ENCODE results near the gene GIPC3.
A peak's percentile ranks its signal among the peaks of the same experiment; 100 is the strongest.
"Not testable (repeated sequence)": the region's sequence is repeated elsewhere in the genome, so short reads cannot be mapped to it uniquely, and the experiment has no call there.

GIPC3 gene

GRCh38 chr19:3618811-3619630 lies 33.7 kb downstream of the GIPC3 start:
- DNase-seq (ENCODE audit: low read depth): no peak

- no peak for DNase-seq (ENCODE audit: low read depth)
These were observed 34.3 kb downstream of the GIPC3 start for GRCh38 chr19:3619631-3620012.

- DNase-seq (ENCODE audit: low read depth): no peak
These were observed 35.0 kb downstream of the GIPC3 start for GRCh38 chr19:3620145-3620816.

GRCh38 chr19:3620817-3621547 lies 35.7 kb downstream of the GIPC3 start:
- DNase-seq (ENCODE audit: low read depth): no peak

GRCh38 chr19:3621689-3622088 lies 36.4 kb downstream of the GIPC3 start:
- DNase-seq (ENCODE audit: low read depth): no peak

- no peak for DNase-seq (ENCODE audit: low read depth)
These were observed 36.9 kb downstream of the GIPC3 start for GRCh38 chr19:3622224-3622623.

GRCh38 chr19:3623716-3624115 lies 38.4 kb downstream of the GIPC3 start:
- DNase-seq (ENCODE audit: low read depth): no peak

GRCh38 chr19:3625996-3626472 lies 40.8 kb downstream of the GIPC3 start:
- no peak for DNase-seq (ENCODE audit: low read depth)

- peak; percentile 97 for DNase-seq (ENCODE audit: low read depth)
These were observed 41.4 kb downstream of the GIPC3 start, which contains the start of gene CACTIN for GRCh38 chr19:3626473-3627350. TSS of gene CACTIN (minus strand) at chr19:3626790. CDS start at chr19:3626762, 28 bp downstream.

- no peak for DNase-seq (ENCODE audit: low read depth)
These were observed 42.1 kb downstream of the GIPC3 start for GRCh38 chr19:3627351-3627723.

GRCh38 chr19:3628766-3629165 lies 43.5 kb downstream of the GIPC3 start:
- DNase-seq (ENCODE audit: low read depth): not testable (repeated sequence)

GRCh38 chr19:3631053-3631861 lies 46.0 kb downstream of the GIPC3 start:
- no peak for DNase-seq (ENCODE audit: low read depth)

GRCh38 chr19:3632098-3632497 lies 46.8 kb downstream of the GIPC3 start:
- DNase-seq (ENCODE audit: low read depth): no peak

GRCh38 chr19:3632739-3633558 lies 47.7 kb downstream of the GIPC3 start:
- no peak for DNase-seq (ENCODE audit: low read depth)

- DNase-seq (ENCODE audit: low read depth): no peak
These were observed 48.3 kb downstream of the GIPC3 start for GRCh38 chr19:3633559-3633988.

- DNase-seq (ENCODE audit: low read depth): no peak
These were observed 49.3 kb downstream of the GIPC3 start for GRCh38 chr19:3634496-3635045.

- no peak for DNase-seq (ENCODE audit: low read depth)
These were observed 51.2 kb downstream of the GIPC3 start for GRCh38 chr19:3636506-3636905.

- no peak for DNase-seq (ENCODE audit: low read depth)
These were observed 51.7 kb downstream of the GIPC3 start for GRCh38 chr19:3636962-3637361.

- DNase-seq (ENCODE audit: low read depth): no peak
These were observed 52.3 kb downstream of the GIPC3 start for GRCh38 chr19:3637621-3638020.
